Panc1 (cell line): ENCODE data around the gene MALL. TPM values are rescaled to one million over a fixed set of nuclear protein-coding genes. Genes with fewer than 3 reads are reported as not detected.

Experiments
- ATAC-seq: fragments of 200-7000 bp; cut with Tn5 transposase; 2 replicates; pipeline ENCODE4 v1.9.1; 2020; ENCODE audit warnings: mild to moderate bottlenecking, moderate library complexity
- BruUV-seq: library from RNA; stranded (reverse); fragments of 400-500 nt; replicated peaks from 2 replicates; lab custom pipeline; 2021; lab: Mats Ljungman, UMichigan
- CTCF ChIA-PET: fragments of 300-600 bp; sonication (Branson Sonifier 250); formaldehyde crosslinking; loops from one replicate; lab custom pipeline; 2022; ENCODE audit warnings: antibody characterized with exemption; lab: Charles Lee
- POLR2A ChIA-PET: fragments of 300-600 bp; sonication (Branson Sonifier 250); formaldehyde crosslinking; loops from one replicate; lab custom pipeline; 2022; ENCODE audit warnings: antibody characterized with exemption; lab: Charles Lee
- DNase-seq: peaks from one replicate; pipeline ENCODE4 v3.0.0-alpha.2; 2010; ENCODE audit warnings: low read depth, low spot score
- H3K27ac ChIP-seq: 2 replicates; pipeline ENCODE4 v1.5.1; 2011; ENCODE audit warnings: mild to moderate bottlenecking, low read length, inconsistent platforms
- H3K27me3 ChIP-seq: fragments of 200-500 bp; sonication (Bioruptor generic); 2 replicates; pipeline ENCODE4 v1.6.0; 2014; ENCODE audit warnings: low read length, inconsistent platforms; ENCODE audit not compliant: control insufficient read depth, insufficient read depth
- H3K36me3 ChIP-seq: fragments of 200-500 bp; sonication (Bioruptor generic); 2 replicates; pipeline ENCODE4 v1.5.1; 2014; ENCODE audit warnings: inconsistent platforms, mild to moderate bottlenecking, low read length, moderate library complexity; ENCODE audit not compliant: control insufficient read depth, insufficient read depth
- H3K4me1 ChIP-seq: 2 replicates; pipeline ENCODE4 v1.5.1; 2011; ENCODE audit warnings: inconsistent platforms, mild to moderate bottlenecking, low read length, moderate library complexity; ENCODE audit not compliant: control insufficient read depth, insufficient read depth
- H3K4me3 ChIP-seq, 2 experiments: 2 replicates each; pipeline ENCODE4 v1.5.1; 2011 to 2012; ENCODE audit warnings: low read depth in 2 of 2, low read length in 2 of 2, mild to moderate bottlenecking in 2 of 2, inconsistent platforms in 1 of 2, moderate library complexity in 1 of 2
- H3K9me3 ChIP-seq: fragments of 200-500 bp; sonication (Bioruptor generic); 2 replicates; pipeline ENCODE4 v1.5.1; 2014; ENCODE audit warnings: low read depth, mild to moderate bottlenecking, inconsistent platforms, low read length, moderate library complexity; ENCODE audit not compliant: control insufficient read depth, insufficient read depth
- CTCF ChIP-seq: fragments of 450-650 bp; IDR thresholded peaks from 2 replicates; pipeline ENCODE4 v1.5.1; 2017; ENCODE audit warnings: mild to moderate bottlenecking
- POLR2AphosphoS5 ChIP-seq: IDR thresholded peaks from 2 replicates; pipeline ENCODE4 v1.6.1; 2012; ENCODE audit warnings: mild to moderate bottlenecking, low read depth, low read length, moderate library complexity
- REST ChIP-seq, 2 experiments: IDR thresholded peaks; 2 replicates each; pipeline ENCODE4 v1.6.1; 2011 to 2012; ENCODE audit warnings: low read depth in 2 of 2, control low read depth in 1 of 2, low read length in 1 of 2, mild to moderate bottlenecking in 1 of 2, moderate library complexity in 1 of 2; ENCODE audit not compliant: insufficient read depth in 1 of 2
- SIN3A ChIP-seq: IDR thresholded peaks from 2 replicates; pipeline ENCODE4 v1.6.1; 2012; ENCODE audit warnings: low read depth, mild to moderate bottlenecking, low read length, moderate library complexity, borderline replicate concordance; ENCODE audit not compliant: insufficient read depth
- TCF7L2 ChIP-seq: IDR thresholded peaks from 2 replicates; pipeline ENCODE4 v1.6.1; 2011; ENCODE audit warnings: mild to moderate bottlenecking, low read depth, low read length, inconsistent platforms
- in situ Hi-C: cut with HindIII; loops from 2 replicates; pipeline ENCODE4 v1.10.0; 2016; ENCODE audit warnings: low sequenced_read_pairs, low pct_unique_long_range_greater_than_20kb
- intact Hi-C: fragments of 100-400 bp; cut with micrococcal nuclease; formaldehyde crosslinking; loops from one replicate; pipeline ENCODE4 v1.10.0; 2022; ENCODE audit not compliant: unreplicated experiment
- total RNA-seq: library from RNA; stranded (reverse); gene quantifications from one replicate; pipeline ENCODE4 v1.2.1, GENCODE V29; 2021; ENCODE audit not compliant: unreplicated experiment

The MALL gene
- total RNA-seq, 1 experiment from 2014 or later: 159 TPM

GRCh38 chr2:110099038-110099425 is 16.6 kb downstream of the MALL start:
- H3K9me3 ChIP-seq: no peaks in the 10 kb centered on the region
- DNase-seq (no peak), ATAC-seq (no peak)
- TF ChIP-seq POLR2AphosphoS5 (no peak), TCF7L2 (no peak), SIN3A (no peak), CTCF (no peak)
- in situ Hi-C loops: no loop called here
- ChIA-PET CTCF (no interaction called here), POLR2A (no interaction called here)
- no peaks in the 10 kb centered on the region for H3K27me3 ChIP-seq
- no TSS peak for BruUV-seq
- intact Hi-C loops: no loop called here
- peak overlapping the region; percentile 94 for H3K27ac ChIP-seq
- H3K4me1 ChIP-seq: peaks cover 64% of the 10 kb centered on the region
- no peaks in the 10 kb centered on the region; the same call in 1 of the 2 replicates for H3K36me3 ChIP-seq
- no peak overlapping the region for H3K4me3 ChIP-seq

- POLR2A ChIA-PET: no interaction called here
- ATAC-seq (no peak), DNase-seq (no peak)
- peak overlapping the region; percentile 74 for H3K27ac ChIP-seq
- H3K4me3 ChIP-seq: no peak overlapping the region
- CTCF ChIA-PET: no interaction called here
- peaks cover 50% of the 10 kb centered on the region for H3K4me1 ChIP-seq
- BruUV-seq: no TSS peak
- H3K36me3 ChIP-seq: no peaks in the 10 kb centered on the region; the same call in 1 of the 2 replicates
- intact Hi-C loops (no loop called here), in situ Hi-C loops (no loop called here)
- no peaks in the 10 kb centered on the region for H3K27me3 ChIP-seq
- TF ChIP-seq POLR2AphosphoS5: no peak
- TF ChIP-seq CTCF: no peak
- TF ChIP-seq SIN3A: no peak
- TF ChIP-seq TCF7L2: no peak
- TF ChIP-seq REST (IDR thresholded peaks at IDR 0.05; ENCODE audit: insufficient read depth in 1 of 2, low read depth in 2 of 2, low read length in 1 of 2): no peak
- no peaks in the 10 kb centered on the region for H3K9me3 ChIP-seq
Observed at GRCh38 chr2:110097506-110098220, 18.0 kb downstream of the MALL start.
